ENCODE measurements around the gene BEGAIN.

The BEGAIN gene

DNA sequence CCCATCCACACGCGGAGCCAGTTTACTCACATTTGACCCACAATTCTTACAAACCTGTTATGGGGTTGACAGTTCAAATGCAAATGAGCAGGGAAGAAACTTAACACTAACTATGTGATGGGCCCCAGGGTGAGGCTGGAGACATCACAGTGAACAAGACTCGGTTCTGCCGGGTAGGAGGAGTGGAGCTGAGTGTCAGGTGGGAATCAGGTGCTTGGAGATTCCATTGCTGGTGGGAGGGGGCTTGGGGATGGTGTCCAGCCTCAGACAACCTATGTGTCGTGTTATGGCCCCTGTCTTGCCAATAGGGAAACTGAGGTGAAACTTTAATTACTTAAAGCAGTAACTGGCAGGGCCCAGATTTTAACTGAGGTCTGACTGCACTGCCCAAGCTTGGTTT, 41.9 kb downstream of the BEGAIN start:
- TF ChIP-seq GATA1 (IDR thresholded peaks at IDR 0.05; ENCODE audit: low read depth, low read length) (no peak), POLR2A (IDR thresholded peaks at IDR 0.05; ENCODE audit: low read length) (no peak)
- no peak for DNase-seq

DNA sequence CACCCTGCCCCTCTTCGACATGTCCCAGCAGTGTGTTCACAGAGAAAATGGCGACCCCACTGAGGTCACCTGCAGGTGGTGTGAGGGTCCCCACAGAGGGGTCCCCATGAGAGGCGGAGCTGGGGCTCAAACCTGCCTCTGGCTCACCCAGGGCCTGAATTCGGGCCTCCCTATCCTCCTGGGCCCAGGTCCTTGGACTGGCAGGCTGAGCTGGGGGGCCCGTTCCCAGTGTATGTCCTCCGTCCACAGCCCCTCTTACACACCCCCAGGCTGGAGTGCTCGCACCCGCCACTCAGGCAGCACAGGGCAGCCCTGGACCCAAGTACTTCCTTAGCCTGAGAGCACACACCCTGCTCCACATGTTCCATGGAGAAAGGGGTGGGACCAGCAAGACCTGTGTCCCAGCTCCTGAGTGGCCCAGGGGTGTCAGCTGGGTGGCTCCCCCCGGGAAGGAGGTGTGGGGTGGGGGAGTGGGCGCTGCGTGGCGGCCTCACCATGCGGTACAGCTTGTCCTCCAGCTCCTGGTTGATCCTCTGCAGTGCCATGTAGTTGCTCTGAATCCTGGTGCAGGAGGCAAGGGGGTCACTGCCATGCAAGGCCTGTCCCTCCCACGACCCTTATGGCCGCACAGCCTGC, 42.6 kb downstream of the BEGAIN start:
- DNase-seq = no peak
- TF ChIP-seq GATA1 (IDR thresholded peaks at IDR 0.05; ENCODE audit: low read depth, low read length) = no peak
- TF ChIP-seq POLR2A (IDR thresholded peaks at IDR 0.05; ENCODE audit: low read length) = no peak

DNA sequence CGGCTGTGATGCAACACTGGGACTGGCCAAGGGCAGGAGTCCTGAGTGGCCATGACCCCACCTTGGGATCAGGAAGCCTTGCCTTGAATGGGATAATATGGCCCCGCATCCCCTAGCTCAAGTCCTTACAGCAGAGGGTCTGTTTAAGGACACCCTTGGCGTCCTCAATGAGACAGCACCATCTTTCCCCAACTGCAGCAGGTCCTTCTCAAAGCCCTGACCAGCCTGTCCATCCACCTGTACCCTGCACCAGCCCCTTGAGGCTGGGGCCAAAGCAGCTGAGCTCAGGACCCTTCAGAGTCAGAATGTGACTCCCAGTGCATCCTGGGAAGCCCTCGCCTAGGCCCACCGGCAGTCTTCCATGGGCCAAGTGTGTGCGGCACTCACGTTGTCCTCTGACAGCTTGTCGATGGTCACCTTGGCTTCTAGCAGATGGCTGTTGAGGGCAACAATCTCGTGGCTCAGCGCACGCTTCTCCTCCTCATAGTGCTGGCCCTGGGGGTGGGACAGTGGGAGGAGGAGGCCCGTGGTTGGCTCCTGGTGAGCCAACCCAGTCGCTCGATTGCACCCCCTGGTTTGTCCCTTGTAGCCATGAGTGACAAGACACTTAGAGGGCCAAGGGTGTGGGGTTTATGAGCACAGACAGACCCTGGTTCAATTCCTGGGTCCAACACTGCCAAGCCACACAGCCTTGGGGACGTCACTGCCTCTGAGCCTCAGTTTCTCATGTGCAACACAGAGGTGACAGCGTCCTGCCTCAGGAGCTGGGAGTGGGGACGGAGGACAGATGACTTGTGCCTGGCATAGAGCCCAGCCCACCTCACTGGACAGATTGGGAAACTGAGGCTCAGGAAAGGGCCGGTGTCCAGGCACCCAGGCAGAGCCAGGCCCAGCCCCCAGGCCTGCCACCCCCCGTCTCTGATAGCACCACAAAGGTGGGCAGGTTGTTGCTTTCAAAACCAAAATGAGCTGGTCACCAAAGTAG, 43.5 kb downstream of the BEGAIN start:
- no peak for DNase-seq
- no peak for TF ChIP-seq GATA1 (IDR thresholded peaks at IDR 0.05; ENCODE audit: low read depth, low read length)
- no peak for TF ChIP-seq POLR2A (IDR thresholded peaks at IDR 0.05; ENCODE audit: low read length)

DNA sequence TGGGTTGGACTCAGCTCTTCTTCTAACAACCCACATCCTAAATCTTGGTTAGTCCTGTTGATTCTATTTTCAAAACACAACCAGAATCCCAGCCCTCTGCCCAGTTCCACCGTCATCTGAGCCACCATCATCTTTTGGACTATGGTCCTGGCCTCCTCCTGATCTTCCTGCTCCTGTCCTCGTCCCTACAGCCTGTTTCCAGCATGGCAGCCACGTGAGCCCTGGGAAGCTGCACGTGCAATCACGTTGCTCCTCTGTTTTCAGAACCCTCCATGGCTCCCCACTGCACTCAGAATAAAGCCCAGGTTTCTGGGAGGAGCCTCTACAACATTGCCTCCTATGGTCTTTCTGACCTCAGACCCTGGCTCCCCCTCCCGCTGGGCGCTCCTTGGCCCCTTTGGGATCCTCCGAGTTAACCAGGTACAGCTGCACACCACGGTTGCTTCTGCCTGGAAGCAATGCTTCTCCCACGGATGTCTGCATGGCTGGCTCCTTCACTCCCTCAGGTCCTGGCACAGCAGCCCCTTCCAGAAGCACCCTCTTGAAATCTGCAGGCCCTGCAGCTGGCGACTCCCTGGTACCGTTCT, 44.5 kb downstream of the BEGAIN start:
- no peak for DNase-seq
- no peak for TF ChIP-seq GATA1 (IDR thresholded peaks at IDR 0.05; ENCODE audit: low read depth, low read length)
- TF ChIP-seq POLR2A (IDR thresholded peaks at IDR 0.05; ENCODE audit: low read length) = no peak

DNA sequence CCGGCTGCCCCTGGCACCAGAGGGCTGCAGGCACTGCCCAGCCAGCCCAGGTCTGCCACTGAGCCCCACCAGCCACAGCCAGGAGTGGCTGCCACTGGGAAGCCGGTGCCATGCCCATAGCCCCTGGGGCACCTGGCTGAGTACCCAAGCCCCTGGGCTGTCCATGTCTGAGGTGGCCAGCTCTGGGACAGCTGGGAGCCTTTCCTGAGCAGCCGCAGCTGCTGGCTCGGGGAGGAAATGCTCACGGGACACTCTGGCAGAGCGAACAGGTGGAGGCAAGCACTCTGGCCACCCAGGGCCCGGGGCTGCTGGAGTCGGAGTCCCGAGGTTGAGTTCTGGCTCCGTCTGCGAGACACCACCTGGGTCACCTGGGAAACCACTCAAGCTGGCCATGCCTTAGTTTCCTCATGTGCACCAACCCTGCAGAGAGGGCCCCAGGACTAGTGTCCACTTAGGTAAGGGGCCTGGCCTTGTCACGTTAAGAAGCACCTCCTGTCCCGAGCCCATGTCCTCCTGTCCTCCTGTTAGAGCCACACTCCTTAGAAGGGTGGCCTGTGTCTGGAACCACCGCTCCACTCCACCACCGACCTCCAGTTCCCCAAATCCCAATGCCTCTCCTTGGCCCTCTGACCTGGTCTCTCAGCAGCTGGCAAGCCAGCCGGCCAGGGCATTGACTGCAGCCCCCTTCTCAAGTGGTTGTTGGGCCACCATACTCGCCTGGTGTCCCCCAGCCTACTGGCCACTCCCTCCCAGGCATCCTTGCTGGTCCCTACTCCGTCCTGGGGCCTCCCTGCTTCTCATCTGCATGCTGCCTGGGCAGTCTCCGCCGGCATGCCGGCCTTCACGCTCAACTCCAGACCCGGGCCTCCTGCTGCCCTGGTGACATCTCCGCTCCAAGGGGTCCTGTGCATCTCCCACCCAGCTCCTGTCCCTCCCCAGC, 45.3 kb downstream of the BEGAIN start:
- DNase-seq = no peak
- TF ChIP-seq POLR2A (IDR thresholded peaks at IDR 0.05; ENCODE audit: low read length) (no peak), GATA1 (IDR thresholded peaks at IDR 0.05; ENCODE audit: low read depth, low read length) (no peak)

DNA sequence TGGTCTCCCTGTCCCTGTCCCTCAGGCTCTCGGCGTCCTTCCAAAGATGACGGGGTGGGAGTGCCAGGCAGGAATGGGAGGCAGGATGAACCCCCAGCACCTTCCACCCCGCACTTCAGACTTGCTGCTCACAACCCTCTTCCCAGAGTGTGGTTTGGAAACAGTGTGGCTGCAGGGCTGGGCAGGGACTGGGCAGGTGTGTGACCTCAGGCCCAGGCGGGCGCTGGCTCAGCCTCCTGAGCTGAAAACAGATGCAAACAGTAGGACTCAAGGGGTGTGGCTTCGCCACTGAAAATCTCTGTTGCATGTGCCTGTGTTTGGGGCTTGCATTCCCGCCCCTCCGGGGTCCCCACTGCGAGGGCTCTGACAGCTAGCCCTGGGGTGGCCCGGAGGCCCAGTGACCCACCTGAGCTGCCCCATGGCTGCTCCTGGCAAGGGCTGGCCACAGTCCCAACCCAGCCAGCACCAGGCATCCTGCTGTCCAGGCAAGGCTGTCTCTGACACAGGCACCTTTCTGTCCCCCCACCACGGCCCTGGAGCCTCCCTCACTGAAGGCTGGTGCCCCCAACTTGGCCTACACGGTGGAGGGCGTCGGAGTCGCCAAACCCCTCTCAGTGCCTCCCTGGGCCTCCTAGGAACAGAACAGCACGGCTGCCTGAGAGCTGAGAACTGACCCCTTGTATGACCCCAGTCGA, 46.1 kb downstream of the BEGAIN start:
- TF ChIP-seq POLR2A (IDR thresholded peaks at IDR 0.05; ENCODE audit: low read length) = no peak
- no peak for TF ChIP-seq GATA1 (IDR thresholded peaks at IDR 0.05; ENCODE audit: low read depth, low read length)
- DNase-seq = no peak

DNA sequence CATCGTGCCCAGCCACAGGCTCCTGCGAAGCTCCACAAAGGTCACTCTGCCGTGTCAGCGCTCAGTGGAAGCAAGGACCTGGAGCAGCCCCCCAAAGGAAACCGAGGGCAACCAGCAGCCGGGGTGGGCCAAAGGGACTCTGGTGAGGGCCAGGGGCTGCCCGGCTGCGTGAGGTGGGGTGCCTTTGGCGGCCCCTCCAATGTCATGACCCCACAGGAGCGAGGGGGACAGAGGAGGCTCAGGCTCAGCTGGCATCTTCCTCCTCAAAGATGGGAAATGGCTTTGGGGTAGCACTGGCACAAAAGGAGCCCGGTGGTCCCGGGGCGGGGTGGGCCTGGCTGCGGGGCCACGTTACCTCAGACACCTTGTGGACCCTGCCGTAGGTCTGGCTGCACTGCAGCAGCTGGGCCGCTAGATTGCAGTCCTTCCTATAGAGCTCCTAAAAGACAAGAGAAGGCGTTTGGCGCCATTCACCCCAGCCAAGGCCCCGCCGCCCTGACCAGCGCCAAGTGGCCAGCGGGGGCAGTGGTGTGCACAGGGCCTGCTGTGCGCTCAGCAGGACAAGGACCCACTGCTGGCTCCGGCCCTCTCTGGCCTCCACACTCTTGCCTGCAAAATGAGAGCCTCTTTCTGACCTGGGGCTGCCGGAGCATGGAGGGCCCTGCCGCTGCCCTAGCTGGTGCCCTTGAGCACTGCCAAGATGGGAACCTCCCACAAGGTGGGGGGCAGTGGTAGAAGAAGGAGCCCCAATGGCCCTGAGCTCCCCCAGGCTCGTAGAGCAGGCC, 46.9 kb downstream of the BEGAIN start:
- TF ChIP-seq POLR2A (IDR thresholded peaks at IDR 0.05; ENCODE audit: low read length) = no peak
- TF ChIP-seq GATA1 (IDR thresholded peaks at IDR 0.05; ENCODE audit: low read depth, low read length) = no peak

DNA sequence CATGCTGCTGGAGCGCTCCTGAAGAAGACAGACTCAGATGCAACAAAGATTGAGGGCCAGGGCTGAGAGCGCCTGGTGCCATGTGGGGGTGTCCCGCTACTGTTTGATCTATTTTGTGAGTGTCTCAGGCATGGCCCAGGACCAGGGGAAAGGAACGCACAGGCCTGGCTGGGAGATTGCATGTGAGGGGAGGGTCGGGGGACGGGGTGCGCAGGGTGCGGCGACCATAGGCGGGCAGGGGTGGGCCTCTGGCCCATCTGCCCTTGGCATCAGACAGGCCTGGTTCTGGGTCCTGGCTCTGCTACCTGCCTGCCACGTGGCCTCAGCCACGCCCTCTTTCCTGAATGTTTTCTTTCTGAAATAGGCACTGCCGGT, 47.5 kb downstream of the BEGAIN start:
- DNase-seq = no peak
- no peak for TF ChIP-seq GATA1 (IDR thresholded peaks at IDR 0.05; ENCODE audit: low read depth, low read length)
- TF ChIP-seq POLR2A (IDR thresholded peaks at IDR 0.05; ENCODE audit: low read length) = no peak

More for the DNA sequence above, 46.9 kb downstream of the BEGAIN start:
- DNase-seq = peak; percentile 16 to 42

DNA sequence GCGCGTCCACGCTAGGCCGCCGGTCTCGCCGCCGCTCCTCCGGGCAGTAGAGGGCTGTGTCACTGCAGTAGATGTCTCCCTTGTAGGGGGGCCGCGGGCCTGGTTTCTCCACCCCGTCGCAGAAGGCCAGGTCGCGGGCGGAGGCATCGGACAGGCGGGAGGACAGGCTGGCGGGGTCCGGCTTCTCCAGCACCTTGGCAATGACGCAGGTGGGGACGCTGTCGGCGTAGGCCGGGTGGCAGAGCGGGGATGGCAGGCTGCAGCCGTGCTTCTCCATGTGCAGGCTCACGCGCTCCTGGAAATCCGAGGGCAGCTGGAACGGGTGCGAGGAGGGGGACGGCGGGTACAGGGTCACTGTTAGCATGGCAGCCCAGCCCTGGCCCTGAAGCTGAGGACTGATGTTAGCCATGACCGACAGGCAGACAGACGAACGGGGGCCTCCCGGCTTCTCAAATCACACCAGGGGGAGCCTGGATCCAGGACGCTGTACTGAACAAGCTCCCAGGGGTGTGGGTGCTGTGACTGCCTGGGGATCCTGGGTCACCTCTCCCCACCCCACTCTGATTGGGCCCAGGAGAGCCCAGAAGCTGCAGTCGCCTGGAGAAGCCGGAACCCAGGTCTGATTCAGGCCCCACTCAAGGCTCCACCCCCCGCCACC, 48.1 kb downstream of the BEGAIN start:
- TF ChIP-seq POLR2A (IDR thresholded peaks at IDR 0.05; ENCODE audit: low read length) (no peak), GATA1 (IDR thresholded peaks at IDR 0.05; ENCODE audit: low read depth, low read length) (no peak)
- no peak for DNase-seq

DNA sequence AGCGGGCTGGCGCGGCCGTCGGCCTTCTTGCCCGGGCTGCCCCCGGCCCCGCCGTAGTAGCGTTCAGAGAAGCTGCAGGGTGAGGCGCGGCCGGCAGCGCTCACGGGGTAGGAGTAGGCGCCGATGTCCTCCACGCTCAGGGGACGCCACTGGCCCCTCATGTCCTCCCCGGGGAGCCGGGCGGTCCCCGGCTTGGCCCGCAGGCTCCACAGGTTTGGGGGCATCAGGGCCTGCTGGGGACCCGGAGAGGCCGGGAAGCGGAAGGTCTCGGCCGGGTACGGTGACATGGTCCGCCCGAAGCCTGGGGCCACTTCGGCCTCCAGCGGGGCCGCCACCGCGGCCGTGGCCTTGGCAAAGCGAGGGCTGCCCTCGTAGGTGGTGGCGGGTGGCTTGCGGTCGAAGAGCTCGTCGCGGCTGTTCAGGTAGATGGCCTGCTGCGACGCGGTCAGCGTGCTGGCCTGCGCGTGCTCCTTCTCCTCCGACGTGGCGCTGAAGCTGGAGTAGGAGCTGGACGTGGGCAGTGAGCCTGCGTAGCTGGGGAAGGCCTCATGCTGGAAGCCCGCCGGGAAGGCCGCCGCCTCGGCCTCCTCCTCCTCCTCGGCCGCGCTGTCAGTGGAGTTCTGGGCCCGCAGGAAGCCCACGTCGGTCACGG, 48.7 kb downstream of the BEGAIN start:
- DNase-seq = no peak
- no peak for TF ChIP-seq POLR2A (IDR thresholded peaks at IDR 0.05; ENCODE audit: low read length)
- no peak for TF ChIP-seq GATA1 (IDR thresholded peaks at IDR 0.05; ENCODE audit: low read depth, low read length)
